ENCODE measurements around the gene KRTAP12-3. TPM values are rescaled to one million over a fixed set of nuclear protein-coding genes. Genes with fewer than 3 reads are reported as not detected.
A peak's percentile ranks its signal among the peaks of the same experiment; 100 is the strongest.
"Not testable (repeated sequence)": the region's sequence is repeated elsewhere in the genome, so short reads cannot be mapped to it uniquely, and the experiment has no call there.

KRTAP12-3 gene, protein sequence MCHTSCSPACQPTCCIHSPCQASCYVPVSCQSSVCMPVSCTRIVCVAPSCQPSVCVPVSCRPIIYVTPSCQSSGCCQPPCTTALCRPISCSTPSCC
- total RNA-seq = not detected
- long read RNA-seq = 0 reads

DNA sequence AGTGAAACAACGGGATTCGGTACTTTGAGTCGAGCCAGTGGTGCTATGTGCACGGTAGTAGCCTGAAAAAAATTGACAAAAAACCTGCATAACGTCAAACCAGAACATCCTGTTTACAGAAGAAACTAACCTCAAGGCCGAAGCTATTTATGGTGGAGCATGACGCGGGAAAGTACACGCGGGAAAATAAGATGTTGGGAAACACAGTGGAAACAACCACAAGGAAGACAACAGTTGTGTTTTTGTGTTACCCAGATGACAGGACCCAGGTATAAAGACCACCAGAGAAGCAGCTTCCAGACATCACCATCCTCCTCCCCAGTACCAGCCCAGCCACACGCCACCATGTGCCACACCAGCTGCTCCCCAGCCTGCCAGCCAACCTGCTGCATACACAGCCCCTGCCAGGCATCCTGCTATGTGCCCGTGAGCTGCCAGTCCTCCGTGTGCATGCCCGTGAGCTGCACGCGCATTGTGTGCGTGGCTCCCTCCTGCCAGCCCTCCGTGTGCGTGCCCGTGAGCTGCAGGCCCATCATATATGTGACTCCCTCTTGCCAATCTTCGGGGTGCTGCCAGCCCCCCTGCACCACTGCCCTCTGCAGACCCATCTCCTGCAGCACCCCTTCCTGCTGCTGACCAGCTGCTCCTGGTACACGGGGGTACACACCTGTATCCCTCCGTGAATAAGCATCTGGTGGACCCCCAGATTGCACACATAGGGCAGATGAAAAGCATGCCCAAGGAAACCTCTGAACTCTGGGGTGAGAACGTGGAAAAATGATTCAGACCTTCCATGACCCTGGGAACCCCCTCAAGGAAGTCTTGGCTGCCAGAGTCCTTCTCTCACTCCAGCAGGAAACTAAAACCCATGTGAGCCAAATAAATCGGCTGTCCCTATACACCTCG, at the start of gene KRTAP12-3:
Gene KRTAP12-3, plus strand, starts transcription at position 298 of the 906 bp plus-strand sequence. Its CDS starts 48 bp downstream, at position 346.
- intact Hi-C loops (cut with DNase I) = no loop called here
- no peak for DNase-seq (ENCODE audit: low spot score)

DNA sequence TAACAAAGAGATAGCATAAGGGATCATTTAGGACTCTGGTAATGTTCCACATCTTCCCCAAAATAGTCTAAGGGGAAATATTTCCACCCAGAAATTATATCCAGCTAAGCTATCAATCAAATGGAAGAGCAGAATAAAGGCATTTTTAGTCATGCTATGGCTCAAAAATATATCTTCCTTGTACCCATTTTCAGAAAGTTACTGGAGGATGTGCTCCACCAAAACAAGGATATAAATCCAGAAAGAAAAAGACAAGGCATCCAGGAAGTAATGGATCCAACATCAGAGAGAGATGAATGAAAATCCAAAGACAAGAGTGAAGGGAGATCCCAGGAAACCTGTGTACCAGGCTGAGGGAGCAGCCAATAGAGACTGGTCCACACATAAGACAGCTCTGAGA, 48.5 kb upstream of the KRTAP12-3 start:
- DNase-seq (ENCODE audit: low spot score) = no peak
- intact Hi-C loops (cut with DNase I) = no loop called here

- DNase-seq (ENCODE audit: low spot score); intact Hi-C loops (cut with DNase I): not testable (repeated sequence)
These were observed 47.4 kb upstream of the KRTAP12-3 start for GRCh38 chr21:44610157-44610843.

- no peak for DNase-seq (ENCODE audit: low spot score)
- intact Hi-C loops (cut with DNase I) = no loop called here
These were observed 46.2 kb upstream of the KRTAP12-3 start for GRCh38 chr21:44611551-44611950.

DNA sequence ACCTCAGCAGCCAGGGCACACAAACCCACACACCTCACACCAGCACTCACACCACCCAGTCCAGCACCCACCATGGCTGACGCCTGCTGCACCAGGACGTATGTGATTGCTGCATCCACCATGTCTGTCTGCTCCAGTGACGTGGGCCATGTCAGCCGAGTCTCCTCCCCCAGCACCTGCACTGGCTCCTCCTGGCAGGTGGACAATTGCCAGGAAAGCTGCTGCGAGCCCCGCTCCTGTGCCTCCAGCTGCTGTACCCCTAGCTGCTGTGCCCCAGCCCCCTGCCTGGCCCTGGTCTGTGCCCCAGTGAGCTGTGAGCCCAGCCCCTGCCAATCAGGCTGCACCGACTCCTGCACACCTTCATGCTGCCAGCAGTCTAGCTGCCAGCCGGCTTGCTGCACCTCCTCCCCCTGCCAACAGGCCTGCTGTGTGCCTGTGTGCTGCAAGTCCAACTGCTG, 45.7 kb upstream of the KRTAP12-3 start, which contains the start of gene KRTAP10-8:
Gene KRTAP10-8, plus strand, starts transcription at position 51 of the 458 bp plus-strand sequence. Its CDS starts 22 bp downstream, at position 73.
- intact Hi-C loops (cut with DNase I) = no loop called here
- DNase-seq (ENCODE audit: low spot score) = no peak

- no peak for DNase-seq (ENCODE audit: low spot score)
- intact Hi-C loops (cut with DNase I) = no loop called here
These were observed 45.0 kb upstream of the KRTAP12-3 start for GRCh38 chr21:44612669-44613229.

DNA sequence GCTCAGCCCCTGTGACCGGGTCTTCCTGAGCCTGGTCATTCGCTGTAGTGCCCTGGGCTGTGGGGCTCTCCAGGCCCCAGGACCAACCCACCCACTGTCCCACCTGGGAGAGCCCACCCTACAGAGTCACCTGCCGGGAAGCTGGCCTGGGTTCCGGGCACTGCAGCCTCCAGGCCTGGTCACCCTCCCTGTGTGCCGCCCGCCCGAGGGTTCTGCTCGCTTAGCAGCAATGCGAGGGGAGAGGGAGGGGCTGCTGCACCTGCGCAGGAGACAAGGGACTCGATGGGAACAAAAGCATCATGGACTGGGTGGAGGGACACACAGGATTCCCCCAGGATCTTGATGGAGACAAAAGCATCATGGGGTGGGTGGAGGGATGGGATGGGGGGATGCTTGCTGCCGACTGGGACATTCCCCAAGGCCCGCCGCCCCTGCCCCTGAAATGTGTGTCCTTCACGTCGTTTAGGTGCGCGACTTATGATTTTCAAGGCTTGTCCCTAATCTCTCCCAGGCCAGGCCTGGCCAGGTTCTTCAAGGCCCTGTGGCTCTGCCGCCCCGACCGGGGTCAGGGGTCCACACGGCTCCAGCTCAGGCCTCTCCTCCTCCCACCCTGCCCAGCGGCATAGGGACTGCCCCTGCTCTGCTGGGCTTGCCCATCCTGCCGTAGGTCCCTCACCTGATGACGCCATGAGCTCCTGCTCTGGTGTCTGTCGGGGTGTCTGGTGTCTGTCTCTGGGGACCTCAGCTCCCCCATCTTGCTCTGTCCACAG, 44.2 kb upstream of the KRTAP12-3 start:
- DNase-seq (ENCODE audit: low spot score) = no peak
- intact Hi-C loops (cut with DNase I) = no loop called here

- intact Hi-C loops (cut with DNase I) = no loop called here
- peak; percentile 51 for DNase-seq (ENCODE audit: low spot score)
These were observed 43.5 kb upstream of the KRTAP12-3 start for GRCh38 chr21:44614161-44614631.

DNA sequence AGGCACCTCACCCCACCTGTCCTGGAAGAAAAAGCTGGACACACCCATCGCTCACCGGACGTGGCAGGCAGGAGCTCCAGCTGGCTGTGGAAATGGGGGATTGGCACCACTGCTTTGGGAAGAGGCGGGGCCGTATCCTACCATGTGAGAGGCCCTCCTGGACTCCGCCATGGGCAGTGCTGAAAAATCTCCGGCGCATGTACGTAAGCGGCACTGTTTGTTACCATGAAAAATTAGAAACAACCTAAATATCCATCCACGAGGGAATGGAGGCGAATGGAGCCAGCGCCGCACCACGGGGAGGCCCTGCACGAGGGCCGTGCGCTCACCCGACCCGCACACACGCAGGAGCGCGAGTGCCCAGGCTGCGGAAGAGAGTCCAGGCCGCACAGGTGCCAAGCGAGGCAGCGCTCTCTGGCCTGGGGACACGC, 42.8 kb upstream of the KRTAP12-3 start:
- intact Hi-C loops (cut with DNase I) = no loop called here
- no peak for DNase-seq (ENCODE audit: low spot score)

DNA sequence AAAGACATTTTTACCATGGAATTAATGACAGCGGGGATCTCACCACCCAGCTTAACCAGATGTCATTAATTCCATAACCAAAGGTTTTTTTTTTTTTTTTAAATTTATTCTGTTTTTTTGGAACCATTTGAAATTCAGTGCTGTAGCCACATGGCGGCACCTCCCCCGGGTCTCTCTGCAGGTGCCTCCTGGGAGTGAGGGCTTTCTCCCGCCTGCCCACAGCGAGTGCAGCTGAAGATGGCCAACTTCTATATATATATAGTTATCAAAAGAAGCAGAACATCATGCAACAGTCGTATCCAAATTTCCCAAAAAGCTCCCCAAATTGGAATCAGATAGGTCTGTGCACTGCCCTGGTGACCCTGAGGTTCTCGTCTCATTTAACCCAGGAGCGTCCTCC, 42.3 kb upstream of the KRTAP12-3 start:
- intact Hi-C loops (cut with DNase I) = no loop called here
- DNase-seq (ENCODE audit: low spot score) = no peak

- no peak for DNase-seq (ENCODE audit: low spot score)
- intact Hi-C loops (cut with DNase I) = no loop called here
These were observed 41.7 kb upstream of the KRTAP12-3 start for GRCh38 chr21:44615911-44616590.

DNA sequence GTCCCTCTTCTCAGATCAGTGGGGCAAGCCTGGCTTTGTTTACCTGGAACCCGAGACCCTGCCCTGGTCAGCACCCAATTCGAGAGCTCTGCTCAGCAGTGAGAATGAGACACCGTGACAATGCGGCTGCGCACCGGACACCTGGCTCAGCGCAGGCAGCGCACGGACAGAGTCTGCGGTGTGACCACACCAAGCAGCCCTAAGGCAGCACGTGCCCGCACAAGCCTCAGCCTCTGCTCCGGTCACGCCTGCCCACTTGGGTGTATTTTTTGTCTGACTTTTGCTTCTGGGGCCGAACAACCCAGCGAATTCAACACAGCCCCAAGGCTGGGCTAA, 41.2 kb upstream of the KRTAP12-3 start:
- no peak for DNase-seq (ENCODE audit: low spot score)

DNA sequence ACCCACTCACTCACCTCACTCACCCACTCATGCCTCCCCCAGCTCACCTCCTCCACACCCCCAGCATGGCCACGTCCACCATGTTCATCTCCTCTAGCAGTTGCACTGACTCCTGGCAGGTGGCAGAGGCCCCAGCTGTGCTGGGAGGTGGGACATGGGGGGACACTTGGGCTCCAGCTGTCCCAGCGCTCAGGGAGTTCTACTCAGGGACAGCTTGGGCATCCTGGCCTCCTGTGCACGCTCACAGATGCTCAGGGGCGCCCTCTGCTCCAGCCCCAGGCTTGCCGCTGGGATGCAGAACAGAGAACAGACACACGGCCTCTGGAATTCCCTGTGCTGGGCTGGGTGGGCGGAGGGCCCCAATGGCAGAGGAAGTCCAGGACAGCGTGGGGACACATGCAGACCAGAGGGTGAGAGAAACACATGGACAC, 40.6 kb upstream of the KRTAP12-3 start:
- DNase-seq (ENCODE audit: low spot score) = no peak

More for the DNA sequence above, 41.2 kb upstream of the KRTAP12-3 start:
- intact Hi-C loops (cut with DNase I) = no loop called here

GRCh38 chr21:44618504-44618903, 39.2 kb upstream of the KRTAP12-3 start:
- intact Hi-C loops (cut with DNase I) = no loop called here
- no peak for DNase-seq (ENCODE audit: low spot score)

More for the DNA sequence above, 40.6 kb upstream of the KRTAP12-3 start:
- intact Hi-C loops (cut with DNase I) = no loop called here

- DNase-seq (ENCODE audit: low spot score) = no peak
- intact Hi-C loops (cut with DNase I) = no loop called here
These were observed 38.8 kb upstream of the KRTAP12-3 start for GRCh38 chr21:44618909-44619308.

GRCh38 chr21:44619886-44620285, 37.8 kb upstream of the KRTAP12-3 start:
- no peak for DNase-seq (ENCODE audit: low spot score)
- intact Hi-C loops (cut with DNase I) = no loop called here

- intact Hi-C loops (cut with DNase I) = no loop called here
- no peak for DNase-seq (ENCODE audit: low spot score)
These were observed 34.2 kb upstream of the KRTAP12-3 start for GRCh38 chr21:44623575-44623974.

DNA sequence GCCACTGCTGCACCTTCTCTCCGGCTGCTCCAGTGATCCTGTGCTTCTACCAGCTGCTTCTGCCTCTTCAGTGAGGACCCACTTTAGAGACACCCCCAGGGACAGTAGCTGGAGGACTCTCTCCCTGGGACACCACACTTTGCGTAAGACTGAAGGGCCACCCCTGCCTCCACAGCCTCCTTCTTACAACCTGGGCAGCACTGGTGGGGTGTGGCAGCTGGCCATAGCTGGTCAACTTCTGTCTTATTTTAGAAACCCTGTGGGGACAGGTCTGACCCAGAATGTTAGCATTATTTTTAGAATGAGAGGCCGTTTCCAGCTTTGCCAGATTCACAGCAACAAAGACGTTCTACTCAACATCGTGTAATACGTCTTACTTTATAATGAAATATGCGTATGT, 32.0 kb upstream of the KRTAP12-3 start:
- intact Hi-C loops (cut with DNase I) = no loop called here
- no peak for DNase-seq (ENCODE audit: low spot score)

DNA sequence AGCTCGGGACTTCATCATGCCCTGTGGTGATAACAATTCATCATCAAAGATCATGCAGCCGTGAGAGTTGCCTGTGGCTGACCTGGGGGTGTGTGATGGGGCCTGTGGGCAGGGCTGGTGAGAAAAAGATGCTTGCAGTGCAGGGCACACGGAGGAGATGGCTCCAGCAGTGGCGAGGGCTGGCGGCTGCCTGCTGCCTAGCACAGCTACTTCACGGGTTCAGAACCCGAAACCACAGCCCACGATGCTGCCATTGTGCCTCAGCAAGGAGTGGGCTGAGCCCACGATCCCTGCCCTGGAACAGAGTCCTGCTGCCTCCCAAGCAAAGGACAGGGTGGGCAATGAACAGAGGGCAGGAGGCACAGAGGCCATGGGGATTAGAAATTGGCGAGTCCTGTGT, 31.5 kb upstream of the KRTAP12-3 start:
- DNase-seq (ENCODE audit: low spot score) = no peak
- intact Hi-C loops (cut with DNase I) = no loop called here
